ENCODE results near the gene ETFA. TPM values are rescaled to one million over a fixed set of nuclear protein-coding genes. Genes with fewer than 3 reads are reported as not detected.

The ETFA gene
- total RNA-seq, 1 donor from 2014 or later = 112 TPM

GRCh38 chr15:76184650-76185035 lies 126.6 kb downstream of the ETFA start:
- DNase-seq (no peak), ATAC-seq (ENCODE audit: low read depth) (no peak)
- Mint-ChIP-seq H3K27me3 (peaks cover 27% of the 10 kb centered on the region), H3K9me3 (no peaks in the 10 kb centered on the region), H3K4me1 (no peaks in the 10 kb centered on the region), H3K36me3 (ENCODE audit: low read depth) (no peaks in the 10 kb centered on the region), H3K4me3 (no peak overlapping the region), H3K27ac (no peak overlapping the region)
- TF ChIP-seq CTCF (IDR thresholded peaks at IDR 0.05) = no peak
- ChIA-PET CTCF (interaction anchor here (1.9 kb wide), 1 partner anchor 682 kb away, joined by 6 read pairs; no protein-coding TSS in a partner anchor), POLR2A (no interaction called here)
- intact Hi-C loops (cut with micrococcal nuclease) = no loop called here

- H3K27ac Mint-ChIP-seq = no peak overlapping the region
- no peaks in the 10 kb centered on the region for H3K36me3 Mint-ChIP-seq (ENCODE audit: low read depth)
- ChIA-PET POLR2A (no interaction called here), CTCF (no interaction called here)
- no peaks in the 10 kb centered on the region for H3K4me1 Mint-ChIP-seq
- no peak for TF ChIP-seq CTCF (IDR thresholded peaks at IDR 0.05)
- DNase-seq (no peak), ATAC-seq (ENCODE audit: low read depth) (no peak)
- H3K9me3 Mint-ChIP-seq = no peaks in the 10 kb centered on the region
- peaks cover 25% of the 10 kb centered on the region for H3K27me3 Mint-ChIP-seq
- H3K4me3 Mint-ChIP-seq = no peak overlapping the region
- intact Hi-C loops (cut with micrococcal nuclease) = no loop called here
Observed at GRCh38 chr15:76183930-76184649, 127.2 kb downstream of the ETFA start.

GRCh38 chr15:76181705-76182107 lies 129.6 kb downstream of the ETFA start:
- ATAC-seq (ENCODE audit: low read depth) = no peak
- DNase-seq = no peak
- Mint-ChIP-seq H3K4me1 (no peaks in the 10 kb centered on the region), H3K27me3 (peaks cover 25% of the 10 kb centered on the region), H3K27ac (no peak overlapping the region), H3K4me3 (no peak overlapping the region), H3K36me3 (ENCODE audit: low read depth) (no peaks in the 10 kb centered on the region), H3K9me3 (no peaks in the 10 kb centered on the region)
- POLR2A ChIA-PET = no interaction called here
- TF ChIP-seq CTCF (IDR thresholded peaks at IDR 0.05) = no peak
- CTCF ChIA-PET = interaction anchor here (1.1 kb wide), 1 partner anchor 9 kb away, joined by 3 read pairs; no protein-coding TSS in a partner anchor
- intact Hi-C loops (cut with micrococcal nuclease) = no loop called here

- H3K36me3 Mint-ChIP-seq (ENCODE audit: low read depth) = no peaks in the 10 kb centered on the region
- peaks cover 22% of the 10 kb centered on the region for H3K27me3 Mint-ChIP-seq
- no peaks in the 10 kb centered on the region for H3K9me3 Mint-ChIP-seq
- ATAC-seq (ENCODE audit: low read depth) = no peak
- no peak overlapping the region for H3K4me3 Mint-ChIP-seq
- ChIA-PET POLR2A (no interaction called here), CTCF (no interaction called here)
- no peak for DNase-seq
- no peak overlapping the region for H3K27ac Mint-ChIP-seq
- intact Hi-C loops (cut with micrococcal nuclease) = no loop called here
- no peak for TF ChIP-seq CTCF (IDR thresholded peaks at IDR 0.05)
- H3K4me1 Mint-ChIP-seq = no peaks in the 10 kb centered on the region
Observed at GRCh38 chr15:76180321-76180720, 130.9 kb downstream of the ETFA start.

- ChIA-PET POLR2A (no interaction called here), CTCF (no interaction called here)
- DNase-seq = no peak
- no peak for TF ChIP-seq CTCF (IDR thresholded peaks at IDR 0.05)
- Mint-ChIP-seq H3K4me1 (no peaks in the 10 kb centered on the region), H3K27me3 (peaks cover 20% of the 10 kb centered on the region), H3K36me3 (ENCODE audit: low read depth) (no peaks in the 10 kb centered on the region), H3K9me3 (no peaks in the 10 kb centered on the region), H3K27ac (no peak overlapping the region), H3K4me3 (no peak overlapping the region)
- intact Hi-C loops (cut with micrococcal nuclease) = no loop called here
- ATAC-seq (ENCODE audit: low read depth) = no peak
Observed at GRCh38 chr15:76179023-76179422, 132.2 kb downstream of the ETFA start.
